Measurements from ENCODE around the gene CRB1.

GRCh38 chr1:197471248-197471985 is 203.4 kb downstream of the CRB1 start:
- TF ChIP-seq CTCF (IDR thresholded peaks at IDR 0.05) = no peak
- TF ChIP-seq EZH2phosphoT487 (IDR thresholded peaks at IDR 0.05) = no peak
- no peak for TF ChIP-seq EZH2 (IDR thresholded peaks at IDR 0.05)

All from neural progenitor cell (in vitro differentiated cells).